ENCODE results near the gene ITPK1.

The ITPK1 gene

DNA sequence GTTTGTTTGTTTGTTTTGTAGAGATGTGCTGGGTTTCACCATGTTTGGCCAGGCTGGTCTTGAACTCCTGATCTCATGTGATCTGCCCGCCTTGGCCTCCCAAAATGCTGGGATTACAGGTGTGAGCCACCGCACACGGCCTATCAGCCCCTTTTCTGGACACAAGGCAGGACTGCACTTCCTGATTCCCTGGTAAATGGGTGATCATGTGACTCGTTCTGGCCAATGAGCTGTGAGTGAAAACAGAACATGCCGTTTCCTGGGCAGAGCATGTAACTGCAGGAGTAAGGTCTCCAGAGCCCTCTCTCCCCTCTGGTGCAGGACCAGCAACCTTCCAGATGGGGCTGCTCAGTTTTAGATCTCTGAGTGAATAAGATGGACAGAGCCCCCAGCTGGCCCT is 92.7 kb downstream of the ITPK1 start:
- no peak for DNase-seq

DNA sequence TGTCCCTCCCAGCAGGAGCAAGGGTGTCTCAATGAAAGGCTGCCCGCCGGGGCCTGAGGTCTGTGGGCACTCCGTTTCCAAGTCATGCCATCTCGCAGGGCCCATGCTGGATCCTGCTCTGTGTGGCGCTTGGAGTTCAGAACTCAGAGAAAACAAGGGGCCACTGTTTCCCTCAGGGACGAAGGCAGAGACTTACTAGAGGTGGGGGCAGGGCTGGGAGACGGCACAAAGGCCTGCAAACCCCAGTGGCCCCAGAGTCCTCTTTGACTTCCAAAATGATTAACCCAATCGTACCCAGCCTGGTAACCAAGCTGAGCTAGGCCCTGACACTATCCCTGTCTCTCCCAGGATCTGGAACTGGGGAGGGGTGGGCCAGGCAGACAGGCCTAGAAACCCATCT is 95.8 kb downstream of the ITPK1 start:
- DNase-seq = no peak

- DNase-seq = no peak
These were observed 96.3 kb downstream of the ITPK1 start for GRCh38 chr14:93019367-93019843.

- no peak for DNase-seq
These were observed 97.4 kb downstream of the ITPK1 start for GRCh38 chr14:93018366-93018765.

DNA sequence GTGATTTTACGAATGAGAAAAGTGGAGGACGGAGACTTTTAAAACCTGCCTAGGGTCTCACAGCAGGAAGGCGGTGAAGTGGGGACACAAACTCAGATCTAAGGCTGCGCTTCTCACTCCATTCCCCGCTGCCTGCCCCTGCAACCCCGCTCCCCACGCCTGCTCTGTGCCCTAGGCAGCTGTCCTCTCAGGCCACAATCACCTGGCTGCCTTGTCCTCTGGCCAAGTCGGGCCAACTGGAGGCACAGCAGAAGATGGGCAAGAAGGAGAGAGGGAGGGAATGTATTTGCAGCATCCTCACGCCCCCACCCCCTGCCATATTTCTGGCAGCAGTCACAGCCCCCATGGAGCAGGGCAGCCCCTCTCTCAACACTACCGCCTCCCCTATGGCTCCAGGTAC is 97.8 kb downstream of the ITPK1 start:
- no peak for DNase-seq

- no peak for DNase-seq
These were observed 98.4 kb downstream of the ITPK1 start for GRCh38 chr14:93017301-93017797.

DNA sequence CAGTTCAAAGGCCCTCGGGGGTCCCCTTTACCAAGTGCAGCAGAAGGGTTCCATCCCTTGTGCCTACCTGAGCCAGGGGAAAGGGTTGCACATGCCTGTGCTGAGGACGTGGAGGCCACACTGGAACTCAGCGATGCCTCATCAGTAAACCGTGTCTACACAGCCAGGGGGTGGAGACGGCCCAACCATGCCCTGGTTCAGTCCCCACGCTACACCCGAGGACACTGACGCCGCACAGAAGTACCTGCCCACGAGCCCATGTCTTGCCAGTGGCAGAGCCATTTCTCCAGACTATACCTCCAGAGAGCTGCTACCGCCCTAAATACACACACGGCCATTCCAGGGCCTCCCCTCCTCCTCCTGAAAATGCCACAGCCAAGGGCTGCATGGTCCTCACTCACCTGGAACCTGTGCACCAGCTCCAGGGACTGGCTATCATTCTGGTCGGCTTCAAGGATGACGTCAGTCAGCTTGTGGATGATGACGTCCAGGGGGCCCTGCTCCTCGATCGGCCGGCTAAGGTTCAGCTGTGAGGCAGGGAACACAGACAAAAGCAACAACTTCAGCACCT is 99.4 kb downstream of the ITPK1 start:
- no peak for DNase-seq

GRCh38 chr14:93015505-93015904 is 100.2 kb downstream of the ITPK1 start:
- DNase-seq = no peak

GRCh38 chr14:93015064-93015463 is 100.7 kb downstream of the ITPK1 start:
- no peak for DNase-seq

- DNase-seq = no peak
These were observed 101.4 kb downstream of the ITPK1 start for GRCh38 chr14:93014058-93015023.

GRCh38 chr14:93012951-93013719 is 102.6 kb downstream of the ITPK1 start:
- DNase-seq = no peak

- DNase-seq = no peak
These were observed 103.2 kb downstream of the ITPK1 start for GRCh38 chr14:93012506-93012905.

- no peak for DNase-seq
These were observed 103.9 kb downstream of the ITPK1 start for GRCh38 chr14:93011650-93012325.

DNA sequence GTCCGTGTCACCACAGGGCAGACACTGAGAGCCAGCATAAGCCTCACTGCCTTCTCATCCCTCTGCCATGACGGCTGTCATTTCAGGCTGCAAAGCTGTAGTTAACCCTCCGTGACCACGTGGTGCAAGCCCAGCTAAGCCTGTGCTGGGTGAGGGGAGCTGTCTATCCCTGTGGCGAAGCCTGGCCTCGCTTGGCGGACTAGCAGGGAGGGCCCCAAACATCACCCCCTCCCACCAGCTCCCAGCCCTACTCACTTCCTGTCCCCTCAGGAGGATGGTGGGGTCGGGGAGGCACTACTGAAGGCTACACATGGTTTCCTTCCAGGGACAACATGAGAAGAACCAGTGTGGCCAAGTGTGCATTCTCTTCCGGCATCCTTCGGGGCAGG is 104.6 kb downstream of the ITPK1 start:
- DNase-seq = no peak

- DNase-seq = no peak
These were observed 105.1 kb downstream of the ITPK1 start for GRCh38 chr14:93010522-93011140.

DNA sequence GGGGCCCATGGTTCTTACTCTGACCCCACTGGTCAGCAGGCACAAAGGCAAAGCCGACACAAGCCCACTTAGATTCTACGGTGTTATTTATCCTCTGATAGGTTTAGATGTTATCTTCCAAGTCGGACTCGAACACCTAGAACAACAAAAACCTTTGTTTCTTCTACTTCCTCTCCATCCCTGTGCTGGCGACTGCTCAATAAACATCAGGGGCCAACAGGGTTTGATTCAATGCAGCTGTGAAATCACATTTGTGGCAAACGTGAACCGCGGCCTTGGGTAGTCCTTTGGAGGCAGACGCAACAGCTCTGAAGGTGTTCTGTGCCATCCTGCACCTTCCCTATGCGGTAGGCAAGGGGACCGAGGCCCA is 105.6 kb downstream of the ITPK1 start:
- no peak for DNase-seq

GRCh38 chr14:93009471-93010129 is 106.1 kb downstream of the ITPK1 start:
- no peak for DNase-seq

- no peak for DNase-seq
These were observed 107.3 kb downstream of the ITPK1 start for GRCh38 chr14:93008381-93008780.

- no peak for DNase-seq
These were observed 108.3 kb downstream of the ITPK1 start for GRCh38 chr14:93007225-93007997.

DNA sequence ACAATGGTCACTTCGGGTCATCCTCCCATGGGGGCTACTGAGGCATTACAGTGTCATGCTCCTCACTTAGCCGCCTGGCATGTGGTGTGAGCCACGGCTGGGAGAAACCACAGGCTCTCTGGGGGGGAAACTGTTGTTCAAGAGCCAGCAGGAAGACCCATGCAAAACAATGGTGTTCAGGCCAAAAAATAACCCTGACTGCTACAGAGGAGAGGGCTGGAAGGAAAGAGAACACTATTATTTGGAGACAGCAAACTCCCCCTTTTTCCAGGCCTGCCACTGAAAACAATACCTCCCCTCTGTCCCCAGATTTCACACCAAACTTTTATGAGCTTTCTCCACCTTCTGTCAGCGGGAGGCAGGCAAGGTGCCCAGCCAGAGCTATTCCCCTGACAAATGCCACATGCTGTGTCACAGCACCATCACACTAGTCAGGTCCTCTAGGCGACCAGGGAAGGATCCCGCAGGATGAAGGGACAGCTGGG is 109.1 kb downstream of the ITPK1 start:
- DNase-seq = no peak

GRCh38 chr14:93005838-93006237 is 109.9 kb downstream of the ITPK1 start:
- DNase-seq = no peak

Data from activated effector memory CD4-positive, alpha-beta T cell treated with anti-CD3 and anti-CD28 coated beads, Interleukin-2, amount 50 U/mL, for 16 hours (primary cell).